ENCODE data around the gene NR1I3.

- TF ChIP-seq POLR2A (IDR thresholded peaks at IDR 0.05) (no peak), CTCF (IDR thresholded peaks at IDR 0.05) (no peak), EP300 (IDR thresholded peaks at IDR 0.05) (no peak)
These were observed 52.2 kb downstream of the NR1I3 start for GRCh38 chr1:161185732-161186311.

Data from ovary (tissue), 3 donors.